ENCODE data around the gene SLCO3A1. TPM values are rescaled to one million over a fixed set of nuclear protein-coding genes. Genes with fewer than 3 reads are reported as not detected.

SLCO3A1 gene
- total and polyA plus RNA-seq, 10 donors: 7.5 to 79.5 (median 40.7) TPM

GRCh38 chr15:92117261-92117731 lies 263.8 kb downstream of the SLCO3A1 start:
- intact Hi-C loops (cut with DNase I; ENCODE audit: low total_unique reads): no loop called here
- no peak overlapping the region for H3K27ac ChIP-seq
- WGBS, 5 donors: 65 to 84% (median 80%) methylated on average over 11 of the region's 11 CpGs

GRCh38 chr15:92118162-92118935 lies 264.8 kb downstream of the SLCO3A1 start:
- Histone ChIP-seq H3K36me3 (peaks cover 0 to 55% (median 8%) of the 10 kb centered on the region in 6 donors), H3K4me1 (peaks cover 0 to 8% (median 0%) of the 10 kb centered on the region in 6 donors), H3K4me3 (no peak overlapping the region), H3K9me3 (no peaks in the 10 kb centered on the region), H3K27me3 (replicated peaks in 1 of 7) (no peaks in the 10 kb centered on the region), H3K27ac (no peak overlapping the region)
- no peak for DNase-seq
- 69 to 84% (median 78%) methylated on average over 6 of the region's 6 CpGs for WGBS, 5 donors
- TF ChIP-seq POLR2A (IDR thresholded peaks at IDR 0.05): no peak
- no peak for TF ChIP-seq CTCF (IDR thresholded peaks at IDR 0.05 in 8 of 11, conservative IDR thresholded peaks at IDR 0.05 in 3 of 11)
- TF ChIP-seq POLR2AphosphoS5 (IDR thresholded peaks at IDR 0.05): no peak
- intact Hi-C loops (cut with DNase I; ENCODE audit: low total_unique reads): no loop called here

More at GRCh38 chr15:92117261-92117731, 263.8 kb downstream of the SLCO3A1 start:
- Histone ChIP-seq H3K27me3 (replicated peaks in 1 of 7) (no peaks in the 10 kb centered on the region), H3K9me3 (no peaks in the 10 kb centered on the region), H3K36me3 (peaks cover 0 to 51% (median 8%) of the 10 kb centered on the region in 6 donors), H3K4me1 (peaks cover 0 to 8% (median 0%) of the 10 kb centered on the region in 6 donors), H3K4me3 (no peak overlapping the region)
- TF ChIP-seq POLR2A (IDR thresholded peaks at IDR 0.05) (no peak), CTCF (IDR thresholded peaks at IDR 0.05 in 8 of 11, conservative IDR thresholded peaks at IDR 0.05 in 3 of 11) (no peak), POLR2AphosphoS5 (IDR thresholded peaks at IDR 0.05) (no peak)
- DNase-seq: no peak

GRCh38 chr15:92118936-92119325 lies 265.4 kb downstream of the SLCO3A1 start:
- Histone ChIP-seq H3K27ac (no peak overlapping the region), H3K36me3 (peaks cover 0 to 55% (median 8%) of the 10 kb centered on the region in 6 donors), H3K4me3 (no peak overlapping the region), H3K9me3 (no peaks in the 10 kb centered on the region), H3K4me1 (peaks cover 0 to 8% (median 0%) of the 10 kb centered on the region in 6 donors), H3K27me3 (replicated peaks in 1 of 7) (no peaks in the 10 kb centered on the region)
- intact Hi-C loops (cut with DNase I; ENCODE audit: low total_unique reads): no loop called here
- no peak for DNase-seq
- WGBS, 5 donors: 77 to 89% (median 84%) methylated on average over 3 of the region's 3 CpGs
- TF ChIP-seq POLR2AphosphoS5 (IDR thresholded peaks at IDR 0.05) (no peak), POLR2A (IDR thresholded peaks at IDR 0.05) (no peak), CTCF (IDR thresholded peaks at IDR 0.05 in 8 of 11, conservative IDR thresholded peaks at IDR 0.05 in 3 of 11) (no peak)

GRCh38 chr15:92120094-92120795 lies 266.7 kb downstream of the SLCO3A1 start:
- Histone ChIP-seq H3K4me3 (no peak overlapping the region), H3K36me3 (peaks cover 0 to 56% (median 8%) of the 10 kb centered on the region in 6 donors), H3K27me3 (replicated peaks in 1 of 7) (no peaks in the 10 kb centered on the region), H3K27ac (no peak overlapping the region), H3K4me1 (peaks cover 0 to 8% (median 0%) of the 10 kb centered on the region in 6 donors), H3K9me3 (no peaks in the 10 kb centered on the region)
- TF ChIP-seq POLR2A (IDR thresholded peaks at IDR 0.05): no peak
- TF ChIP-seq POLR2AphosphoS5 (IDR thresholded peaks at IDR 0.05): no peak
- TF ChIP-seq CTCF (IDR thresholded peaks at IDR 0.05 in 8 of 11, conservative IDR thresholded peaks at IDR 0.05 in 3 of 11): no peak
- DNase-seq: no peak
- intact Hi-C loops (cut with DNase I; ENCODE audit: low total_unique reads): no loop called here
- 60 to 79% (median 68%) methylated on average over 6 of the region's 6 CpGs for WGBS, 5 donors
